ENCODE data around the gene PBRM1. TPM values are rescaled to one million over a fixed set of nuclear protein-coding genes. Genes with fewer than 3 reads are reported as not detected.

The PBRM1 gene
- total RNA-seq, 2 experiments from 2014 or later, result 47.6 to 48.1 TPM

GRCh38 chr3:52503788-52504424, 181.8 kb downstream of the PBRM1 start:
- POLR2A ChIA-PET, result no interaction called here
- Histone ChIP-seq H3K36me3 (ENCODE audit: insufficient read depth, low read length) (no peaks in the 10 kb centered on the region), H3K27ac (ENCODE audit: low read depth in 1 of 2, low read length in 2 of 2) (no peak overlapping the region), H3K4me3 (ENCODE audit: low read length) (no peak overlapping the region), H3K4me1 (ENCODE audit: insufficient read depth, low read length) (no peaks in the 10 kb centered on the region), H3K27me3 (ENCODE audit: control insufficient read depth in 1 of 2, insufficient read depth in 2 of 2, low read length in 2 of 2) (no peaks in the 10 kb centered on the region), H3K9me3 (ENCODE audit: control insufficient read depth in 1 of 2, insufficient read depth in 1 of 2, low read length in 2 of 2) (no peaks in the 10 kb centered on the region)
- no peaks in the 10 kb centered on the region for H3K27me3 Mint-ChIP-seq
- ATAC-seq (ENCODE audit: poor library complexity), result no peak
- no peaks in the 10 kb centered on the region for H3K36me3 Mint-ChIP-seq (ENCODE audit: low read depth)
- no peaks in the 10 kb centered on the region for H3K9me3 Mint-ChIP-seq
- no peak overlapping the region for H3K4me3 Mint-ChIP-seq
- no peaks in the 10 kb centered on the region for H3K4me1 Mint-ChIP-seq (ENCODE audit: low read depth)
- CTCF ChIA-PET, result no interaction called here
- no peak overlapping the region for H3K27ac Mint-ChIP-seq
- intact Hi-C loops (cut with DNase I, micrococcal nuclease), result no loop called here
- TF ChIP-seq CTCF (IDR thresholded peaks at IDR 0.05), result no peak
- no peak for DNase-seq

GRCh38 chr3:52502808-52503350, 182.8 kb downstream of the PBRM1 start:
- H3K9me3 Mint-ChIP-seq, result no peaks in the 10 kb centered on the region
- DNase-seq, result no peak
- peaks cover 5% of the 10 kb centered on the region for H3K4me1 ChIP-seq (ENCODE audit: insufficient read depth, low read length)
- H3K36me3 Mint-ChIP-seq (ENCODE audit: low read depth), result no peaks in the 10 kb centered on the region
- no peak overlapping the region for H3K27ac ChIP-seq (ENCODE audit: low read depth in 1 of 2, low read length in 2 of 2)
- intact Hi-C loops (cut with DNase I, micrococcal nuclease), result no loop called here
- no peak for ATAC-seq (ENCODE audit: poor library complexity)
- H3K27ac Mint-ChIP-seq, result no peak overlapping the region
- POLR2A ChIA-PET, result no interaction called here
- no peaks in the 10 kb centered on the region for H3K4me1 Mint-ChIP-seq (ENCODE audit: low read depth)
- H3K27me3 ChIP-seq (ENCODE audit: control insufficient read depth in 1 of 2, insufficient read depth in 2 of 2, low read length in 2 of 2), result no peaks in the 10 kb centered on the region
- no peak for TF ChIP-seq CTCF (IDR thresholded peaks at IDR 0.05)
- H3K4me3 Mint-ChIP-seq, result no peak overlapping the region
- no peak overlapping the region for H3K4me3 ChIP-seq (ENCODE audit: low read length)
- H3K36me3 ChIP-seq (ENCODE audit: insufficient read depth, low read length), result no peaks in the 10 kb centered on the region
- H3K27me3 Mint-ChIP-seq, result no peaks in the 10 kb centered on the region
- no peaks in the 10 kb centered on the region for H3K9me3 ChIP-seq (ENCODE audit: control insufficient read depth in 1 of 2, insufficient read depth in 1 of 2, low read length in 2 of 2)
- CTCF ChIA-PET, result no interaction called here

- Histone ChIP-seq H3K9me3 (ENCODE audit: control insufficient read depth in 1 of 2, insufficient read depth in 1 of 2, low read length in 2 of 2) (no peaks in the 10 kb centered on the region), H3K4me1 (ENCODE audit: insufficient read depth, low read length) (peaks cover 8% of the 10 kb centered on the region), H3K27ac (ENCODE audit: low read depth in 1 of 2, low read length in 2 of 2) (no peak overlapping the region), H3K27me3 (ENCODE audit: control insufficient read depth in 1 of 2, insufficient read depth in 2 of 2, low read length in 2 of 2) (no peaks in the 10 kb centered on the region), H3K4me3 (ENCODE audit: low read length) (no peak overlapping the region), H3K36me3 (ENCODE audit: insufficient read depth, low read length) (no peaks in the 10 kb centered on the region)
- intact Hi-C loops (cut with DNase I, micrococcal nuclease), result no loop called here
- no peaks in the 10 kb centered on the region for H3K27me3 Mint-ChIP-seq
- no peaks in the 10 kb centered on the region for H3K4me1 Mint-ChIP-seq (ENCODE audit: low read depth)
- ChIA-PET POLR2A (no interaction called here), CTCF (no interaction called here)
- TF ChIP-seq CTCF (IDR thresholded peaks at IDR 0.05), result no peak
- ATAC-seq (ENCODE audit: poor library complexity), result no peak
- no peaks in the 10 kb centered on the region for H3K9me3 Mint-ChIP-seq
- H3K27ac Mint-ChIP-seq, result no peak overlapping the region
- H3K4me3 Mint-ChIP-seq, result no peak overlapping the region
- no peaks in the 10 kb centered on the region for H3K36me3 Mint-ChIP-seq (ENCODE audit: low read depth)
- no peak for DNase-seq
These were observed 183.7 kb downstream of the PBRM1 start for GRCh38 chr3:52502001-52502400.
